Measurements from ENCODE around the gene WBP1. TPM values are rescaled to one million over a fixed set of nuclear protein-coding genes. Genes with fewer than 3 reads are reported as not detected.

Gene WBP1
- total and polyA plus RNA-seq, 2 donors (not counting 1 experiment from before 2014, with no cell fraction given) = 43.8 to 78.1 TPM

DNA sequence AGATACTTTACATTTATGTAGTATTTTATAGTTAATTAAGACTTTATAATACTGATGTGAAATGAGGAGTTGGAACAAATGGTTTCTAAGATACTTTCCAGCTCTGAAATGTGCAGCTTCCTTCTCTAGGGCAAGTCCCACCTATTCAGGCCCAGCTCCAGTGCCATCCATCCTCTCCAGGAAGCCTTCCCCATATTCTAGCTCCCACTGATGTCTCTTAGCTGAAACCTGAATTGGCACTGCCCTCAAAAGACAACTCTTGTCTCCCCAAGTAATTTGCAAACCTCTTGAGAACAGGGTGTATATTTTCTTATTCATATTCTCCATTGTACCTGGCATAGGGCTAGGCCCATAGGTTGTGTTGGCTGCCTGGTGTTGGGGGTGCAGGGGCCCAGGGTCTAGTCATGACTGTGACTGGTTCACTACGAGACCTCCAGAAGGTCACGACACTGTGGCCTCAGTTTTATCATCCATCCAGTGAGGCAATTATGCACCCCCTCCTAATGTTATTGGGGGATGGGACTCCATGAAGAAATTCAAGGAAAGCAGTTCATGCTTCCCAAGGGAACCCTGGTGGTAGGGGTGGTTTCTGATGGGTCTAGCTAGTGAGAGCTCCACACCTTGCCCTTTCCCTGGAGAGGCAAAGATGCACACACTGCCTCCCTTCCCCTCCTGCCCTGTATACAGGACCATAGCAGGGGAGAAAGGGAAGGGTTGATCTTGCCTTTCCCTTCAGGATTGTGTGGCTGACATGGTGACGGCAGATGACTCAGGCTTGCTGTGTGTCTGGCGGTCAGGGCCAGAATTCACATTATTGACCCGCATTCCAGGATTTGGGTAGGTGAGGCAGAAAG is 33.9 kb upstream of the WBP1 start:
- TF ChIP-seq, protein P1, sequence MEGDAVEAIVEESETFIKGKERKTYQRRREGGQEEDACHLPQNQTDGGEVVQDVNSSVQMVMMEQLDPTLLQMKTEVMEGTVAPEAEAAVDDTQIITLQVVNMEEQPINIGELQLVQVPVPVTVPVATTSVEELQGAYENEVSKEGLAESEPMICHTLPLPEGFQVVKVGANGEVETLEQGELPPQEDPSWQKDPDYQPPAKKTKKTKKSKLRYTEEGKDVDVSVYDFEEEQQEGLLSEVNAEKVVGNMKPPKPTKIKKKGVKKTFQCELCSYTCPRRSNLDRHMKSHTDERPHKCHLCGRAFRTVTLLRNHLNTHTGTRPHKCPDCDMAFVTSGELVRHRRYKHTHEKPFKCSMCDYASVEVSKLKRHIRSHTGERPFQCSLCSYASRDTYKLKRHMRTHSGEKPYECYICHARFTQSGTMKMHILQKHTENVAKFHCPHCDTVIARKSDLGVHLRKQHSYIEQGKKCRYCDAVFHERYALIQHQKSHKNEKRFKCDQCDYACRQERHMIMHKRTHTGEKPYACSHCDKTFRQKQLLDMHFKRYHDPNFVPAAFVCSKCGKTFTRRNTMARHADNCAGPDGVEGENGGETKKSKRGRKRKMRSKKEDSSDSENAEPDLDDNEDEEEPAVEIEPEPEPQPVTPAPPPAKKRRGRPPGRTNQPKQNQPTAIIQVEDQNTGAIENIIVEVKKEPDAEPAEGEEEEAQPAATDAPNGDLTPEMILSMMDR (conservative IDR thresholded peaks at IDR 0.05 in 1 of 2, IDR thresholded peaks at IDR 0.05 in 1 of 2; ENCODE audit: low read depth in 1 of 2, low read length in 2 of 2) = no peak
- no peak for TF ChIP-seq EZH2 (IDR thresholded peaks at IDR 0.05; ENCODE audit: low read length, missing control alignments)
- Histone ChIP-seq H3K4me1 (ENCODE audit: control insufficient read depth, extremely low read depth, insufficient read depth, low read length) (peaks cover 2% of the 10 kb centered on the region), H3K9ac (ENCODE audit: insufficient read depth, low read length) (no peak overlapping the region), H3K4me3 (replicated peaks in 1 of 4; ENCODE audit: control extremely low read depth in 1 of 4, insufficient read depth in 1 of 4, low read depth in 3 of 4, low read length in 4 of 4) (no peak overlapping the region), H2AFZ (ENCODE audit: low read length) (no peak overlapping the region), H3K9me3 (ENCODE audit: control insufficient read depth, insufficient read depth, low read depth, low read length) (no peaks in the 10 kb centered on the region), H3K4me2 (ENCODE audit: extremely low read depth, insufficient read depth, low read length) (no peak overlapping the region), H3K36me3 (ENCODE audit: control insufficient read depth, insufficient read depth, low read length) (peaks cover 10% of the 10 kb centered on the region), H3K27ac (ENCODE audit: insufficient read depth, low read length) (no peak overlapping the region), H3K79me2 (ENCODE audit: control insufficient read depth, insufficient read depth, low read length) (no peaks in the 10 kb centered on the region), H4K20me1 (ENCODE audit: control insufficient read depth, extremely low read depth, insufficient read depth, low read length) (no peaks in the 10 kb centered on the region), H3K27me3 (ENCODE audit: control insufficient read depth, insufficient read depth, low read length) (no peaks in the 10 kb centered on the region)
- DNase-seq (ENCODE audit: low read depth in 2 of 2) = no peak

DNA sequence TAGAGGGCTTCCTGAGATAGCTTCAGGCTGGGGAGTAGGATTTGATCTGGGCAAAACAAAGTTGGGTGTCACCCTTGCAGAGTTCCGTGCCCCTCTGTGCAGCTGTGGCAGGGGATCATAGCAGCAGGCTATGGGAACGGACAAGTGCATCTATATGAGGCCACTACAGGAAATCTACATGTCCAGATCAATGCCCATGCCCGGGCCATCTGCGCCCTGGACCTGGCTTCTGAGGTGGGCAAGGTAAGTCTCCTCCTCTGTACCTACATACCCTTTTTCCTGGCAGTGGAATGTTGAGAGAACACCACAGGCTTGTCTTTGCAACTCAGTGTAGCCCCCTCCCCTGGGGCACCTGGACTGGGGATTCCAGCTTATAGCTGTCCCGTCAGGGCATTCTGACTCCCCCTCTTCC is 33.2 kb upstream of the WBP1 start:
- H3K9ac ChIP-seq (ENCODE audit: insufficient read depth, low read length) = no peak overlapping the region
- no peaks in the 10 kb centered on the region for H3K27me3 ChIP-seq (ENCODE audit: control insufficient read depth, insufficient read depth, low read length)
- no peaks in the 10 kb centered on the region for H3K79me2 ChIP-seq (ENCODE audit: control insufficient read depth, insufficient read depth, low read length)
- no peak overlapping the region for H3K27ac ChIP-seq (ENCODE audit: insufficient read depth, low read length)
- no peak overlapping the region for H3K4me3 ChIP-seq (replicated peaks in 1 of 4; ENCODE audit: control extremely low read depth in 1 of 4, insufficient read depth in 1 of 4, low read depth in 3 of 4, low read length in 4 of 4)
- no peaks in the 10 kb centered on the region for H4K20me1 ChIP-seq (ENCODE audit: control insufficient read depth, extremely low read depth, insufficient read depth, low read length)
- peaks cover 12% of the 10 kb centered on the region for H3K36me3 ChIP-seq (ENCODE audit: control insufficient read depth, insufficient read depth, low read length)
- TF ChIP-seq EZH2 (IDR thresholded peaks at IDR 0.05; ENCODE audit: low read length, missing control alignments) = no peak
- TF ChIP-seq, protein P1 (conservative IDR thresholded peaks at IDR 0.05 in 1 of 2, IDR thresholded peaks at IDR 0.05 in 1 of 2; ENCODE audit: low read depth in 1 of 2, low read length in 2 of 2) = no peak
- no peaks in the 10 kb centered on the region for H3K9me3 ChIP-seq (ENCODE audit: control insufficient read depth, insufficient read depth, low read depth, low read length)
- DNase-seq (ENCODE audit: low read depth in 2 of 2) = no peak
- H3K4me2 ChIP-seq (ENCODE audit: extremely low read depth, insufficient read depth, low read length) = no peak overlapping the region
- peaks cover 5% of the 10 kb centered on the region for H3K4me1 ChIP-seq (ENCODE audit: control insufficient read depth, extremely low read depth, insufficient read depth, low read length)
- H2AFZ ChIP-seq (ENCODE audit: low read length) = no peak overlapping the region

DNA sequence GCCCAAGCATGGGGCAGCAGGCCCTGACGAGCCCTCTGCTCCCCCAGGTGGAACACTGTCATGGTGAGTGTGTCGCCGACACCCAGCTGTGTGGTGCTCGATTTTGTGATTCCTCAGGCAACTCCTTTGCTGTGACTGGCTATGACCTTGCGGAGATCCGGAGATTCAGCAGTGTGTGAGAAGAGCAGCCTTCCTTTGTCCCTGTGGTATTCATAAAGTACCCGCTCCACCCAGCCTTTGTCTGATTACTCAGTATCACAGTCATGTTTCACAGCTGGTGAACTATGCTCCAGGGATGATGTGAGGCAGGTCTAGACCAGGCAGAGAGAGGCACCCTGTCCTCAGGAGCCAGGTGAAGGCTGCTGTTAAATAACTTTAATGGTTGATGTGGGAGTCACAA is 32.7 kb upstream of the WBP1 start:
- no peak for DNase-seq (ENCODE audit: low read depth in 2 of 2)
- peaks cover 12% of the 10 kb centered on the region for H3K36me3 ChIP-seq (ENCODE audit: control insufficient read depth, insufficient read depth, low read length)
- no peak overlapping the region for H3K9ac ChIP-seq (ENCODE audit: insufficient read depth, low read length)

More for the DNA sequence above, 32.7 kb upstream of the WBP1 start:
- Histone ChIP-seq H2AFZ (ENCODE audit: low read length) (no peak overlapping the region), H3K4me2 (ENCODE audit: extremely low read depth, insufficient read depth, low read length) (no peak overlapping the region), H3K79me2 (ENCODE audit: control insufficient read depth, insufficient read depth, low read length) (no peaks in the 10 kb centered on the region), H3K27ac (ENCODE audit: insufficient read depth, low read length) (no peak overlapping the region), H3K4me3 (replicated peaks in 1 of 4; ENCODE audit: control extremely low read depth in 1 of 4, insufficient read depth in 1 of 4, low read depth in 3 of 4, low read length in 4 of 4) (no peak overlapping the region), H3K9me3 (ENCODE audit: control insufficient read depth, insufficient read depth, low read depth, low read length) (no peaks in the 10 kb centered on the region), H4K20me1 (ENCODE audit: control insufficient read depth, extremely low read depth, insufficient read depth, low read length) (no peaks in the 10 kb centered on the region), H3K4me1 (ENCODE audit: control insufficient read depth, extremely low read depth, insufficient read depth, low read length) (peaks cover 5% of the 10 kb centered on the region), H3K27me3 (ENCODE audit: control insufficient read depth, insufficient read depth, low read length) (no peaks in the 10 kb centered on the region)
- TF ChIP-seq, protein P1 (conservative IDR thresholded peaks at IDR 0.05 in 1 of 2, IDR thresholded peaks at IDR 0.05 in 1 of 2; ENCODE audit: low read depth in 1 of 2, low read length in 2 of 2) = no peak
- no peak for TF ChIP-seq EZH2 (IDR thresholded peaks at IDR 0.05; ENCODE audit: low read length, missing control alignments)

Data from fibroblast of lung (primary cell).